ENCODE measurements around the gene NDEL1. TPM values are rescaled to one million over a fixed set of nuclear protein-coding genes. Genes with fewer than 3 reads are reported as not detected.

Gene NDEL1
- polyA plus RNA-seq, 1 donor from 2014 or later, result 52.3 TPM

- Mint-ChIP-seq H3K9me3 (no peaks in the 10 kb centered on the region), H3K27me3 (peaks cover 8% of the 10 kb centered on the region), H3K27ac (peak overlapping the region in 1 of 3 donors; percentile 67)
These were observed 29.5 kb upstream of the NDEL1 start for GRCh38 chr17:8406174-8406573.

GRCh38 chr17:8408371-8408770, 27.3 kb upstream of the NDEL1 start:
- Mint-ChIP-seq H3K36me3 (no peaks in the 10 kb centered on the region), H3K9me3 (no peaks in the 10 kb centered on the region), H3K4me1 (peaks cover 0 to 4% (median 3%) of the 10 kb centered on the region in 3 donors), H3K4me3 (no peak overlapping the region), H3K27me3 (peaks cover 9% of the 10 kb centered on the region), H3K27ac (no peak overlapping the region)

More at GRCh38 chr17:8406174-8406573, 29.5 kb upstream of the NDEL1 start:
- H3K36me3 Mint-ChIP-seq, result peaks cover under 1% of the 10 kb centered on the region
- H3K4me3 Mint-ChIP-seq, result no peak overlapping the region
- H3K4me1 Mint-ChIP-seq, result peaks cover 0 to 4% (median 3%) of the 10 kb centered on the region in 3 donors

- H3K27me3 Mint-ChIP-seq, result peaks cover 9% of the 10 kb centered on the region
- H3K4me3 Mint-ChIP-seq, result no peak overlapping the region
- no peaks in the 10 kb centered on the region for H3K9me3 Mint-ChIP-seq
- no peaks in the 10 kb centered on the region for H3K36me3 Mint-ChIP-seq
- H3K4me1 Mint-ChIP-seq, result peaks cover 0 to 4% (median 3%) of the 10 kb centered on the region in 3 donors
- H3K27ac Mint-ChIP-seq, result peak overlapping the region in 1 of 3 donors; percentile 78
These were observed 25.5 kb upstream of the NDEL1 start for GRCh38 chr17:8409966-8410882.

- Mint-ChIP-seq H3K4me3 (no peak overlapping the region), H3K27ac (no peak overlapping the region), H3K36me3 (no peaks in the 10 kb centered on the region), H3K27me3 (peaks cover 5% of the 10 kb centered on the region), H3K4me1 (peaks cover 0 to 4% (median 3%) of the 10 kb centered on the region in 3 donors), H3K9me3 (no peaks in the 10 kb centered on the region)
These were observed 24.8 kb upstream of the NDEL1 start for GRCh38 chr17:8410883-8411238.

GRCh38 chr17:8412089-8412488, 23.6 kb upstream of the NDEL1 start:
- Mint-ChIP-seq H3K27me3 (peaks cover 5% of the 10 kb centered on the region), H3K4me3 (no peak overlapping the region), H3K4me1 (peaks cover 0 to 4% (median 3%) of the 10 kb centered on the region in 3 donors)

GRCh38 chr17:8413328-8413727, 22.4 kb upstream of the NDEL1 start:
- no peak overlapping the region for H3K27ac Mint-ChIP-seq
- H3K4me3 Mint-ChIP-seq, result peak overlapping the region in 1 of 4 donors; percentile 29
- H3K9me3 Mint-ChIP-seq, result peaks cover 0 to 2% (median 0%) of the 10 kb centered on the region in 3 donors
- H3K27me3 Mint-ChIP-seq, result peaks cover 11% of the 10 kb centered on the region
- H3K4me1 Mint-ChIP-seq, result peaks cover 0 to 4% (median 3%) of the 10 kb centered on the region in 3 donors
- H3K36me3 Mint-ChIP-seq, result peaks cover 2% of the 10 kb centered on the region

More at GRCh38 chr17:8412089-8412488, 23.6 kb upstream of the NDEL1 start:
- Mint-ChIP-seq H3K9me3 (no peaks in the 10 kb centered on the region), H3K36me3 (peaks cover 2% of the 10 kb centered on the region), H3K27ac (no peak overlapping the region)

GRCh38 chr17:8413938-8414337, 21.7 kb upstream of the NDEL1 start:
- H3K9me3 Mint-ChIP-seq, result peaks cover 0 to 2% (median 0%) of the 10 kb centered on the region in 3 donors

GRCh38 chr17:8417806-8418205, 17.9 kb upstream of the NDEL1 start:
- Mint-ChIP-seq H3K4me3 (no peak overlapping the region), H3K4me1 (no peaks in the 10 kb centered on the region), H3K36me3 (peaks cover 2% of the 10 kb centered on the region), H3K9me3 (peaks cover 0 to 2% (median 0%) of the 10 kb centered on the region in 3 donors), H3K27ac (no peak overlapping the region), H3K27me3 (peaks cover 26% of the 10 kb centered on the region)

More at GRCh38 chr17:8413938-8414337, 21.7 kb upstream of the NDEL1 start:
- Mint-ChIP-seq H3K4me3 (no peak overlapping the region), H3K36me3 (peaks cover 2% of the 10 kb centered on the region), H3K27ac (no peak overlapping the region), H3K27me3 (peaks cover 14% of the 10 kb centered on the region), H3K4me1 (peaks cover 0 to 4% (median 3%) of the 10 kb centered on the region in 3 donors)

- Mint-ChIP-seq H3K36me3 (peaks cover 2% of the 10 kb centered on the region), H3K27me3 (peaks cover 30% of the 10 kb centered on the region), H3K9me3 (peaks cover 0 to 2% (median 0%) of the 10 kb centered on the region in 3 donors), H3K27ac (no peak overlapping the region), H3K4me1 (no peaks in the 10 kb centered on the region), H3K4me3 (no peak overlapping the region)
These were observed 17.2 kb upstream of the NDEL1 start for GRCh38 chr17:8418471-8418870.

- Mint-ChIP-seq H3K27me3 (peaks cover 33% of the 10 kb centered on the region), H3K9me3 (peaks cover 0 to 2% (median 0%) of the 10 kb centered on the region in 3 donors), H3K4me3 (no peak overlapping the region), H3K27ac (no peak overlapping the region), H3K36me3 (peaks cover 2% of the 10 kb centered on the region), H3K4me1 (no peaks in the 10 kb centered on the region)
These were observed 16.4 kb upstream of the NDEL1 start for GRCh38 chr17:8419305-8419704.

GRCh38 chr17:8420041-8420934, 15.4 kb upstream of the NDEL1 start:
- no peak overlapping the region for H3K27ac Mint-ChIP-seq
- H3K9me3 Mint-ChIP-seq, result peaks cover 0 to 2% (median 0%) of the 10 kb centered on the region in 3 donors
- no peak overlapping the region for H3K4me3 Mint-ChIP-seq
- H3K36me3 Mint-ChIP-seq, result peaks cover 2% of the 10 kb centered on the region
- peaks cover 33% of the 10 kb centered on the region for H3K27me3 Mint-ChIP-seq
- no peaks in the 10 kb centered on the region for H3K4me1 Mint-ChIP-seq

GRCh38 chr17:8421571-8421970, 14.1 kb upstream of the NDEL1 start:
- Mint-ChIP-seq H3K27me3 (peaks cover 33% of the 10 kb centered on the region), H3K27ac (no peak overlapping the region), H3K9me3 (peaks cover 0 to 2% (median 0%) of the 10 kb centered on the region in 3 donors), H3K4me1 (no peaks in the 10 kb centered on the region), H3K4me3 (no peak overlapping the region), H3K36me3 (no peaks in the 10 kb centered on the region)

- H3K4me3 Mint-ChIP-seq, result no peak overlapping the region
- peaks cover 10% of the 10 kb centered on the region for H3K27me3 Mint-ChIP-seq
- no peaks in the 10 kb centered on the region for H3K9me3 Mint-ChIP-seq
- H3K27ac Mint-ChIP-seq, result no peak overlapping the region
- no peaks in the 10 kb centered on the region for H3K36me3 Mint-ChIP-seq
- H3K4me1 Mint-ChIP-seq, result no peaks in the 10 kb centered on the region
These were observed 9.5 kb upstream of the NDEL1 start for GRCh38 chr17:8426094-8426720.

GRCh38 chr17:8426802-8427201, 8.9 kb upstream of the NDEL1 start:
- Mint-ChIP-seq H3K4me3 (no peak overlapping the region), H3K4me1 (no peaks in the 10 kb centered on the region), H3K9me3 (no peaks in the 10 kb centered on the region), H3K27me3 (peaks cover 8% of the 10 kb centered on the region), H3K36me3 (no peaks in the 10 kb centered on the region), H3K27ac (no peak overlapping the region)
